ENCODE results near the gene ATP8B3. TPM values are rescaled to one million over a fixed set of nuclear protein-coding genes. Genes with fewer than 3 reads are reported as not detected.
A peak's percentile ranks its signal among the peaks of the same experiment; 100 is the strongest.

ATP8B3 gene
- total and polyA plus RNA-seq, 9 of the 15 experiments (the other 6 are each of a cell fraction or from before 2014, with no cell fraction given), result 1.2 to 12.3 (median 3.8) TPM

DNA sequence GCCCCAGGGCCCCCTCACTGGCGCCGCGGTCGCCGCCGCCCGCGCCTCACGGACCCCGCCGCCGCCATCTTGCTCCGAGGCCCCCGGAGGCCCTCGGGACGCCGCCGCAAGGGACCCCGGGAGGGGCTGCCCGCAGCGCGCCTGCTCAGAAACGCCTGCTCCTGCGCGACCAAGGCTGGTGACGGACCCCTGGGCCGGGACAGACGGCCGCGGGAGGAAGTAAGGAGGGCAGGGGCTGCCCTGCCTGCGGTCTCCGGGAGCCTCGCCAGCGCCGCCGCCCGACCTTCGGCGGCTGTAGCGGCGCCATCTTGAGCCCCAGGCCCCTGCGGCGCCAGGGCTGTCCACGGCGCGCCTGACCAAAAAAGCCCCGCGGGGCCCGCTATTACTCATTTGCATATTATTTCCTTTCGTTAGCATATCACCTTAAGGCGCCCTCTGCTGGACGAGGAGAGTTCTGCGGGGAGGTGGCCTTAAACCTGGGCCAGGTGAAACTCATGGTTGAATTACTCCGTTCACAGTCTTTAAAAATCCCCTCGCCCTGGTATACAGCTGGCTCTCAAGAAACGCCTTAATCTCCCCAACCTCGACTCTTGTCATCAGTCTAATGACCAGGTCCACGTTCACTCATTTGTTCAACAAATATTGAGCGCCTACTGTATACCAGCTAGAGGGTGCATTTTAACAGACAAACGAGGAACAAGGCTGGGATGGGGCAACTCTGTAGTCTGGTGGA, 36.5 kb upstream of the ATP8B3 start, which contains the start of gene REXO1 (continued):
- TF ChIP-seq, protein P1, sequence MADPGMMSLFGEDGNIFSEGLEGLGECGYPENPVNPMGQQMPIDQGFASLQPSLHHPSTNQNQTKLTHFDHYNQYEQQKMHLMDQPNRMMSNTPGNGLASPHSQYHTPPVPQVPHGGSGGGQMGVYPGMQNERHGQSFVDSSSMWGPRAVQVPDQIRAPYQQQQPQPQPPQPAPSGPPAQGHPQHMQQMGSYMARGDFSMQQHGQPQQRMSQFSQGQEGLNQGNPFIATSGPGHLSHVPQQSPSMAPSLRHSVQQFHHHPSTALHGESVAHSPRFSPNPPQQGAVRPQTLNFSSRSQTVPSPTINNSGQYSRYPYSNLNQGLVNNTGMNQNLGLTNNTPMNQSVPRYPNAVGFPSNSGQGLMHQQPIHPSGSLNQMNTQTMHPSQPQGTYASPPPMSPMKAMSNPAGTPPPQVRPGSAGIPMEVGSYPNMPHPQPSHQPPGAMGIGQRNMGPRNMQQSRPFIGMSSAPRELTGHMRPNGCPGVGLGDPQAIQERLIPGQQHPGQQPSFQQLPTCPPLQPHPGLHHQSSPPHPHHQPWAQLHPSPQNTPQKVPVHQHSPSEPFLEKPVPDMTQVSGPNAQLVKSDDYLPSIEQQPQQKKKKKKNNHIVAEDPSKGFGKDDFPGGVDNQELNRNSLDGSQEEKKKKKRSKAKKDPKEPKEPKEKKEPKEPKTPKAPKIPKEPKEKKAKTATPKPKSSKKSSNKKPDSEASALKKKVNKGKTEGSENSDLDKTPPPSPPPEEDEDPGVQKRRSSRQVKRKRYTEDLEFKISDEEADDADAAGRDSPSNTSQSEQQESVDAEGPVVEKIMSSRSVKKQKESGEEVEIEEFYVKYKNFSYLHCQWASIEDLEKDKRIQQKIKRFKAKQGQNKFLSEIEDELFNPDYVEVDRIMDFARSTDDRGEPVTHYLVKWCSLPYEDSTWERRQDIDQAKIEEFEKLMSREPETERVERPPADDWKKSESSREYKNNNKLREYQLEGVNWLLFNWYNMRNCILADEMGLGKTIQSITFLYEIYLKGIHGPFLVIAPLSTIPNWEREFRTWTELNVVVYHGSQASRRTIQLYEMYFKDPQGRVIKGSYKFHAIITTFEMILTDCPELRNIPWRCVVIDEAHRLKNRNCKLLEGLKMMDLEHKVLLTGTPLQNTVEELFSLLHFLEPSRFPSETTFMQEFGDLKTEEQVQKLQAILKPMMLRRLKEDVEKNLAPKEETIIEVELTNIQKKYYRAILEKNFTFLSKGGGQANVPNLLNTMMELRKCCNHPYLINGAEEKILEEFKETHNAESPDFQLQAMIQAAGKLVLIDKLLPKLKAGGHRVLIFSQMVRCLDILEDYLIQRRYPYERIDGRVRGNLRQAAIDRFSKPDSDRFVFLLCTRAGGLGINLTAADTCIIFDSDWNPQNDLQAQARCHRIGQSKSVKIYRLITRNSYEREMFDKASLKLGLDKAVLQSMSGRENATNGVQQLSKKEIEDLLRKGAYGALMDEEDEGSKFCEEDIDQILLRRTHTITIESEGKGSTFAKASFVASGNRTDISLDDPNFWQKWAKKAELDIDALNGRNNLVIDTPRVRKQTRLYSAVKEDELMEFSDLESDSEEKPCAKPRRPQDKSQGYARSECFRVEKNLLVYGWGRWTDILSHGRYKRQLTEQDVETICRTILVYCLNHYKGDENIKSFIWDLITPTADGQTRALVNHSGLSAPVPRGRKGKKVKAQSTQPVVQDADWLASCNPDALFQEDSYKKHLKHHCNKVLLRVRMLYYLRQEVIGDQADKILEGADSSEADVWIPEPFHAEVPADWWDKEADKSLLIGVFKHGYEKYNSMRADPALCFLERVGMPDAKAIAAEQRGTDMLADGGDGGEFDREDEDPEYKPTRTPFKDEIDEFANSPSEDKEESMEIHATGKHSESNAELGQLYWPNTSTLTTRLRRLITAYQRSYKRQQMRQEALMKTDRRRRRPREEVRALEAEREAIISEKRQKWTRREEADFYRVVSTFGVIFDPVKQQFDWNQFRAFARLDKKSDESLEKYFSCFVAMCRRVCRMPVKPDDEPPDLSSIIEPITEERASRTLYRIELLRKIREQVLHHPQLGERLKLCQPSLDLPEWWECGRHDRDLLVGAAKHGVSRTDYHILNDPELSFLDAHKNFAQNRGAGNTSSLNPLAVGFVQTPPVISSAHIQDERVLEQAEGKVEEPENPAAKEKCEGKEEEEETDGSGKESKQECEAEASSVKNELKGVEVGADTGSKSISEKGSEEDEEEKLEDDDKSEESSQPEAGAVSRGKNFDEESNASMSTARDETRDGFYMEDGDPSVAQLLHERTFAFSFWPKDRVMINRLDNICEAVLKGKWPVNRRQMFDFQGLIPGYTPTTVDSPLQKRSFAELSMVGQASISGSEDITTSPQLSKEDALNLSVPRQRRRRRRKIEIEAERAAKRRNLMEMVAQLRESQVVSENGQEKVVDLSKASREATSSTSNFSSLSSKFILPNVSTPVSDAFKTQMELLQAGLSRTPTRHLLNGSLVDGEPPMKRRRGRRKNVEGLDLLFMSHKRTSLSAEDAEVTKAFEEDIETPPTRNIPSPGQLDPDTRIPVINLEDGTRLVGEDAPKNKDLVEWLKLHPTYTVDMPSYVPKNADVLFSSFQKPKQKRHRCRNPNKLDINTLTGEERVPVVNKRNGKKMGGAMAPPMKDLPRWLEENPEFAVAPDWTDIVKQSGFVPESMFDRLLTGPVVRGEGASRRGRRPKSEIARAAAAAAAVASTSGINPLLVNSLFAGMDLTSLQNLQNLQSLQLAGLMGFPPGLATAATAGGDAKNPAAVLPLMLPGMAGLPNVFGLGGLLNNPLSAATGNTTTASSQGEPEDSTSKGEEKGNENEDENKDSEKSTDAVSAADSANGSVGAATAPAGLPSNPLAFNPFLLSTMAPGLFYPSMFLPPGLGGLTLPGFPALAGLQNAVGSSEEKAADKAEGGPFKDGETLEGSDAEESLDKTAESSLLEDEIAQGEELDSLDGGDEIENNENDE (IDR thresholded peaks at IDR 0.05; ENCODE audit: low read depth, low read length), result no peak
- TF ChIP-seq HMG20B (CRISPR knock-in tag; IDR thresholded peaks at IDR 0.05), result no peak
- TF ChIP-seq, protein P2, sequence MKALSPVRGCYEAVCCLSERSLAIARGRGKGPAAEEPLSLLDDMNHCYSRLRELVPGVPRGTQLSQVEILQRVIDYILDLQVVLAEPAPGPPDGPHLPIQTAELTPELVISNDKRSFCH (CRISPR knock-in tag; IDR thresholded peaks at IDR 0.05), result no peak
- TF ChIP-seq, protein P2 (tag; IDR thresholded peaks at IDR 0.05), result peak; percentile 76
- TF ChIP-seq ZKSCAN3 (CRISPR knock-in tag; IDR thresholded peaks at IDR 0.05), result no peak
- TF ChIP-seq POLR2AphosphoS5 (IDR thresholded peaks at IDR 0.05; ENCODE audit: control insufficient read depth, insufficient read depth, low read depth, low read length), result peak; percentile 66
- no peak for TF ChIP-seq BRF1 (IDR thresholded peaks at IDR 0.05; ENCODE audit: borderline replicate concordance, extremely low read depth, insufficient read length)
- TF ChIP-seq CBX5 (IDR thresholded peaks at IDR 0.05; ENCODE audit: borderline replicate concordance, low read depth), result no peak
- TF ChIP-seq RCOR1 (IDR thresholded peaks at IDR 0.05; ENCODE audit: borderline replicate concordance in 1 of 2, low read depth in 2 of 2, low read length in 2 of 2), result 0 out of 4 replicates have a peak, but pooled peaks of 1 of the 2 experiments have one; percentile 11
- TF ChIP-seq C11orf30 (IDR thresholded peaks at IDR 0.05; ENCODE audit: low read depth), result peak; percentile 99
- peak in 1 of 2 experiments; percentile 60; a peak in 1 of 4 replicates for TF ChIP-seq TEAD1 (CRISPR knock-in tag; IDR thresholded peaks at IDR 0.05)
- no peak for TF ChIP-seq KAT8 (IDR thresholded peaks at IDR 0.05; ENCODE audit: low read depth)
- no peak for TF ChIP-seq TRIM24 (IDR thresholded peaks at IDR 0.05)
- peak; percentile 100 for TF ChIP-seq SIN3B (IDR thresholded peaks at IDR 0.05; ENCODE audit: low read depth)
- TF ChIP-seq, protein P3, sequence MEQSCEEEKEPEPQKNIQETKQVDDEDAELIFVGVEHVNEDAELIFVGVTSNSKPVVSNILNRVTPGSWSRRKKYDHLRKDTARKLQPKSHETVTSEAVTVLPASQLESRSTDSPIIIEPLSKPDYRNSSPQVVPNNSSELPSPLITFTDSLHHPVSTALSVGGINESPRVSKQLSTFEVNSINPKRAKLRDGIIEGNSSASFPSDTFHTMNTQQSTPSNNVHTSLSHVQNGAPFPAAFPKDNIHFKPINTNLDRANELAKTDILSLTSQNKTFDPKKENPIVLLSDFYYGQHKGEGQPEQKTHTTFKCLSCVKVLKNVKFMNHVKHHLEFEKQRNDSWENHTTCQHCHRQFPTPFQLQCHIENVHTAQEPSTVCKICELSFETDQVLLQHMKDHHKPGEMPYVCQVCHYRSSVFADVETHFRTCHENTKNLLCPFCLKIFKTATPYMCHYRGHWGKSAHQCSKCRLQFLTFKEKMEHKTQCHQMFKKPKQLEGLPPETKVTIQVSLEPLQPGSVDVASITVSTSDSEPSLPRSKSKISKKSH (CRISPR knock-in tag; IDR thresholded peaks at IDR 0.05), result no peak
